Fibroblast of mammary gland (primary cell): Measurements from ENCODE around the gene CALB2.
"Not testable (repeated sequence)": the region's sequence is repeated elsewhere in the genome, so short reads cannot be mapped to it uniquely, and the experiment has no call there.

ENCODE experiments used
- DNase-seq: peaks from one replicate; pipeline ENCODE4 v3.0.0-alpha.2; 2010; ENCODE audit warnings: low read depth
- H3K4me3 ChIP-seq: 2 replicates; pipeline ENCODE4 v1.5.1; 2011; ENCODE audit warnings: low read depth, mild to moderate bottlenecking, low read length, moderate library complexity; ENCODE audit not compliant: control insufficient read depth
- TF ChIP-seq, protein P1 (sequence below): conservative IDR thresholded peaks from 2 replicates; pipeline ENCODE4 v1.5.1; 2011; ENCODE audit warnings: low read depth, low read length, inconsistent platforms; ENCODE audit not compliant: control insufficient read depth, insufficient read depth

Gene CALB2

DNA sequence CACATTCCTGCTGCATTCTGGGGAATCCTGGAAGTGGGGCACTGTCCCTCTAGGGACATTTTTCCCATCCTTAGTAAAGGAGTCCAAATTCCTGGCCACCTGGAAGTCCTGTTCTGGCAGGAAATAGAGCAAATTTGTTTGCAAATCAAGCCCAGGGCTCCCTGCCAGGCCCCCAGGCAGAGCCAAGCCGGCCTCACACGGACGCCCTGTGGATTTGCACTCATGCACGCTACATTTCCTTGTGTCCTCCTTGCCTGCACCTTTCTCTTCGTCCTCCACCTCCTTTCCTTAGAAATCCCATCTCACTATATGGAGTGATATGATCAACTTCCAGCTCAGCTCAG is 7.0 kb upstream of the CALB2 start:
- TF ChIP-seq, protein P1, sequence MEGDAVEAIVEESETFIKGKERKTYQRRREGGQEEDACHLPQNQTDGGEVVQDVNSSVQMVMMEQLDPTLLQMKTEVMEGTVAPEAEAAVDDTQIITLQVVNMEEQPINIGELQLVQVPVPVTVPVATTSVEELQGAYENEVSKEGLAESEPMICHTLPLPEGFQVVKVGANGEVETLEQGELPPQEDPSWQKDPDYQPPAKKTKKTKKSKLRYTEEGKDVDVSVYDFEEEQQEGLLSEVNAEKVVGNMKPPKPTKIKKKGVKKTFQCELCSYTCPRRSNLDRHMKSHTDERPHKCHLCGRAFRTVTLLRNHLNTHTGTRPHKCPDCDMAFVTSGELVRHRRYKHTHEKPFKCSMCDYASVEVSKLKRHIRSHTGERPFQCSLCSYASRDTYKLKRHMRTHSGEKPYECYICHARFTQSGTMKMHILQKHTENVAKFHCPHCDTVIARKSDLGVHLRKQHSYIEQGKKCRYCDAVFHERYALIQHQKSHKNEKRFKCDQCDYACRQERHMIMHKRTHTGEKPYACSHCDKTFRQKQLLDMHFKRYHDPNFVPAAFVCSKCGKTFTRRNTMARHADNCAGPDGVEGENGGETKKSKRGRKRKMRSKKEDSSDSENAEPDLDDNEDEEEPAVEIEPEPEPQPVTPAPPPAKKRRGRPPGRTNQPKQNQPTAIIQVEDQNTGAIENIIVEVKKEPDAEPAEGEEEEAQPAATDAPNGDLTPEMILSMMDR = no peak

DNA sequence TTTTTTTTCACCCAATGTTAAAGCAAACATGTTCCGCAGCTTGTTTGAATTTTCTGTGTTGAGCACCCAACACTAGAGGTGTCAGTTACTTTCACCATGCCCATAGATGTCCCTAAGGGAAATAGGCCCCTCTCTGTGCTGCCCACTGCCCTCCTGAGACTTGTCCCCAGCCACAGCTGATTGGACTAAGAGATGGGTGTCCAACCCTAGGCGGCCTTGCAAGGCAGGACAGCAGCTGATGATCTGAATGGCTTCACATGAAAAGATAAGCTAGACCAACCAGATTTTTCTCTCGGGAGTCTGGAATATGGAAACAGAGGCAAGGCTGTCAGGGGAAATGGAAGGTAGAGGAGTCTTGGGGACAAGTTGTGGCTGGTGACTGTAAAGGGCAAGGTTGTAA is 6.1 kb upstream of the CALB2 start:
- TF ChIP-seq, protein P1 = no peak
- no peak overlapping the region for H3K4me3 ChIP-seq
- no peak for DNase-seq

More for the DNA sequence above, 7.0 kb upstream of the CALB2 start:
- no peak overlapping the region for H3K4me3 ChIP-seq
- DNase-seq = no peak

DNA sequence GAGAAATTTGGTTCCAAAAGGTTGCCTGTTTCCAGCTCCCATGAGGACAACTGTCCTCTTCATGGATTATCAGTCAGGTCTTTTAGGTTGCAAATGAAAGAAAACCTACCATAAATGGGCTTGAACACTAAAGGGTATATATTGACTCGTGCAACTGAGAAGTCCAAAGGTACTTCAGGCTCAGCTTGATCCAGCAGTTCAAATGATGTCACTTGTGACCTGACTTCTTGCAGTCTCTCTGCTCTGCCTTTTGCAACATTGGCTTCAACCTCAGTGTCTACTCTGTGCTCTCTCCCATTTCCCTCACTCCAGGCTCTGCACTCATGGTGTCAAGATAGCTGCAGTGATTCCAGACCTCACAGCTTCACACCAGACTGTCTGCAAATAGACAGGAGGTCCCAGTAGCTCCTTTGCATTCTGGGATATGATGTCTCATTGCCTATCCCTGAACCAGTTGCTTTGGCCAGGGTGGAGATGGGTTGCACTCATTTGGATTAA is 5.5 kb upstream of the CALB2 start:
- no peak for DNase-seq
- TF ChIP-seq, protein P1 = no peak
- H3K4me3 ChIP-seq = no peak overlapping the region

DNA sequence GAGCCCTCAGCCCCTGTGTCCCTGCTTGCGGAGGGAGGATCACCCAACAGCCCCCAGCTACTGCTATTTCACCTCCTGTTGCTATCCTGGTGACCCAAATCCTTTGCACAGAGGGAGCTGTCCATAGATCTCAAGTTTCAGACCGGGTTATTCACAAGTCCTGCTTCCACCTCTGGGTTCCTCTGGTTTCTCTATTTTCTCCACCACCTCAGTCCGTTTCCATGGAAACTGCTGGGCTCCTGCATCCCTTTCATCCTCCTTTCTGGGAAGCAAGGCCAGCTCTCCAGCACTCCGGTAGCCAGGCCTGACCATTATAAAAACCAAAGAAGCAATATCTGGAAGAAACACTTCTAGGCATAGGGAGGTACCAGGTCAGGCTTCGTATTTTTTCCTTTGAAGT is 4.8 kb upstream of the CALB2 start:
- TF ChIP-seq, protein P1 = no peak
- no peak overlapping the region for H3K4me3 ChIP-seq
- DNase-seq = no peak

DNA sequence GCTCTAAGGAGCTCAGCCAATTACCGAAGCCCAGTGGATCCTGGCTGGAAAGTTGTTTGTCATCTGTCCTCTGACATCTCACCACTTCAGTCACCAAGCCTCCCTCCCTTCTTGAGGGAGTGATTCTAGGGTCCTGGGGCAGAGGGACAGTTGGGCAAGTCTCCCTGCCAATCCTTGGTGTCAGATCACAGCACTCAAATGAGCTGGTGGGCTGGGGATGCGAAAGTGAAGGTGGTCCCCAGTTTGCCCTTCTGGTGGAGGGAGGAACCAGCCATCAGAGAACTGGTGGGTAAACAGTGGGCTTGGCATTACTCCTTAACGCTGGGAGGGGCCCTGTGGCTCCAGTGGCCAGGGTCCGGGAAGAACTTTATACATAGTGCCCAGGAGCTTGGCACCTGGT is 4.4 kb upstream of the CALB2 start:
- H3K4me3 ChIP-seq = no peak overlapping the region
- TF ChIP-seq, protein P1 = no peak
- no peak for DNase-seq

DNA sequence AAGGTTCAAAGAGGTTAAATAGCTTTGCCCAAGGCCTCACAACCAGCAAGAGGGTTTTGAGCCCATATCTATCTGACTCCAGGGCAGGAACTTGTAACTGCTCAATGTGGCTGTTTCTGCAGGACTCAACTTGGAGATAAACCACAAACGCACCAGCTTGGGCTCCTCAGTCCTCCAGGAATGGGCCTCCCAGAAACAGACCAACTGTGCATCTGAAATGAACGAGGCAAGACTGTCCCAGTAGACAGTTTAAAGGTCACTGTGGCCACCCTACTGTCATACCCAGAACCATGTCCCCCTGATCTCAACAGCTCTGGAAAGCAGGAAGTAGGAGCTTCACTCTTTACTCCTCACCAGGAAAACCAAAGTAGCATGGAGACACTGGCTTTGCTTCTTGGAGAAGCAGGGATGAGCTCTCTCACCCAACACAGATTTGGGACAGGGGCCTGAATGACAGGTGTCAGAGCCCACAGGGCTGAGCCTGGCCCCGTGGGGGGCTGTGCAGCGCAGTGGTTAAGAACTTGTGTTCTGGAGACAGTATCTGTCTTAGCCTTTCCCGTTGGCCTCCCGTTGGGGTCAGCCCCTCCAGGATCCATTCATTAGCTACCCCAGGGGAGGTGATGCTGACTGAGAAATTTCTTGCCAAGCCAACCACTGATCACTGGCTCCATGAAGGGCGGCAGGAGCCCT is 2.3 kb upstream of the CALB2 start:
- no peak for DNase-seq

DNA sequence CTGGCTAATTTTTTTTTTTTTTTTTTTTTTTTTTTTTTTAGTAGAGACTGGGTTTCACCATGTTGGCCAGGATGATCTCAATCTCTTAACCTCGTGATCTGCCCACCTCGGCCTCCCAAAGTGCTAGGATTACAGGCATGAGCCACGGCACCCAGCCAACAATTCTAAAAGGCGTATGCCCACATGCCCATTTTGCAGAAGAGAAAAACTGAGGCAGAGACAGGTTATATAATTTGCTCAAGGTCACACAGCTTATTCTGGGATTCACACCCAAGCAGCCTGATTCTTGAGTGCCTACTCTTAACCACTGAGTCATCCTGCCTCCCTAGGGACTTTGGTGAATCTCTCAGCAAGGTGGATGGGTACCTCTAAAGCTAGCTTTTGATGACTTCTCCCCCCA is 1.6 kb upstream of the CALB2 start:
- H3K4me3 ChIP-seq = not testable (repeated sequence)
- DNase-seq = peak; percentile 8

More for the DNA sequence above, 2.3 kb upstream of the CALB2 start:
- H3K4me3 ChIP-seq = no peak overlapping the region
- TF ChIP-seq, protein P1 = no peak
